OCI-LY3 (cell line): ENCODE results near the gene PPIL1.

Experiments used
- EZH2phosphoT487 ChIP-seq: fragments of 200-600 bp; shearing (Covaris generic); IDR thresholded peaks from 2 replicates; pipeline ENCODE4 v1.6.1; 2018; ENCODE audit warnings: antibody characterized with exemption, mixed run types, low read depth
- TF ChIP-seq, protein P1 (sequence below): fragments of 200-600, 300-600 bp; sonication (generic); IDR thresholded peaks from 2 replicates; pipeline ENCODE4 v1.5.1; 2014; ENCODE audit warnings: antibody characterized with exemption, low read length, low read depth

DNA sequence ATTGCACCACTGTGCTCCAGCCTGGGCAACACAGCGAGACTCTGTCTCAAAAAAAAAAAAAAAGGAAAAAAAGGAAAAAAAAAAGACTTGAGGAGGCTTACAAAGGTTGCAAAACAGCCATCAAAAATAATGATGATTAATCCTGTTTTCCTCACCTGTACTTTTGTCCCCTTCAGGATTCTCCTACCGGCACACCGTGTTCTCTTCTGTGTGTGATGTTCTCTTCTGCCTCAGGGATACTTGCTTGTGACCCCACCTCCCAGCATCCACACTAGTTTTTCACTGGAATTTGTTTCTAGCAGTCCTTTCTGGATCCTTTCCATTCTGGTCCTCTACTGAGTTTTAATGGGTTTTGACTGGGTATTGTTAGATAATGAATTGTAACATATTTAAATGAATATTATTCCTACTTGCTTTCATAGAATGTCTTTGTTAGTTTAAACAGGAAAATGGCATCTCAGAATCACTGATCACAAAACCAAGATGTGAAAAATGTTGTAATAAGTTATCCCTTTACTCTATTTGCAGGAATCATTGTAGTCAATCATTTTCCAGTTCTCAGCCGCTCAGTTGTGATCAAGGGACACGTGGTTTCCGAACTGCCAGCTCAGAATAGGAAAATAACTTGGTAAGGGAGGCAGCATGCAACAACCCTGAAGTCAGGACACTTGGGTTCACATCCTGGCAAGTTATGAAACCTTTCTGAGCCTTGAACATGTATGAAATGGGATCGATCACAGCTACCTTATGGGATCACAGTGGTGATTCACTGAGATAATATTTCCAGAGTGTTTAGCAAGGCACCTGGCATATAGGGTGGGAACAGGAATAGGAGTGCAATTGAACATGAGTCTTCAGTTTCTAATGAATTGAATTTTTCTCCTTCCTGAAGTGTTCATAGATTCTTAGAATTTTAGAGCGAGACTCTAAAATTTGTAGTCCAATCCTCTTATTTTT is 19.7 kb upstream of the PPIL1 start:
- TF ChIP-seq, protein P1, sequence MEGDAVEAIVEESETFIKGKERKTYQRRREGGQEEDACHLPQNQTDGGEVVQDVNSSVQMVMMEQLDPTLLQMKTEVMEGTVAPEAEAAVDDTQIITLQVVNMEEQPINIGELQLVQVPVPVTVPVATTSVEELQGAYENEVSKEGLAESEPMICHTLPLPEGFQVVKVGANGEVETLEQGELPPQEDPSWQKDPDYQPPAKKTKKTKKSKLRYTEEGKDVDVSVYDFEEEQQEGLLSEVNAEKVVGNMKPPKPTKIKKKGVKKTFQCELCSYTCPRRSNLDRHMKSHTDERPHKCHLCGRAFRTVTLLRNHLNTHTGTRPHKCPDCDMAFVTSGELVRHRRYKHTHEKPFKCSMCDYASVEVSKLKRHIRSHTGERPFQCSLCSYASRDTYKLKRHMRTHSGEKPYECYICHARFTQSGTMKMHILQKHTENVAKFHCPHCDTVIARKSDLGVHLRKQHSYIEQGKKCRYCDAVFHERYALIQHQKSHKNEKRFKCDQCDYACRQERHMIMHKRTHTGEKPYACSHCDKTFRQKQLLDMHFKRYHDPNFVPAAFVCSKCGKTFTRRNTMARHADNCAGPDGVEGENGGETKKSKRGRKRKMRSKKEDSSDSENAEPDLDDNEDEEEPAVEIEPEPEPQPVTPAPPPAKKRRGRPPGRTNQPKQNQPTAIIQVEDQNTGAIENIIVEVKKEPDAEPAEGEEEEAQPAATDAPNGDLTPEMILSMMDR, result no peak
- TF ChIP-seq EZH2phosphoT487, result no peak
